DMS79 (cell line): ENCODE data around the gene BCL2L1.
"Not testable (repeated sequence)": the region's sequence is repeated elsewhere in the genome, so short reads cannot be mapped to it uniquely, and the experiment has no call there.

Source experiments
- DNase-seq: peaks from one replicate; lab custom pipeline; 2025; lab: John Stamatoyannopoulos, UW

Gene BCL2L1

DNA sequence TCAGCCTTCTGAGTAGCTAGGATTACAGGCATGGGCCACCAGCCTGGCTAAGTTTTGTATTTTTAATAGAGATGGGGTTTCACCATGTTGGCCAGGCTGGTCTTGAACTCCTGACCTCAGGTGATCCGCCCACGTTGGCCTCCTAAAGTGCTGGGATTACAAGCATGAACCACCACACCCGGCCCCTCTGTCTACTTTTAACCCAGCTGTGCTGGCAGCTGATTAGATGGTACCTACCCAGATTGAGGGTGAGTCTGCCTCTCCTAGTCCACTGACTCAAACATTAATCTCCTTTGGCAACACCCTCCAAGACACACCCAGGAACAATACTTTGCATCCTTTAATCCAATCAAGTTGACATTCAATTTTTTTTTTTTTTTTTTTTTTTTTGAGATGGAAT, 74.6 kb downstream of the BCL2L1 start:
- not testable (repeated sequence) for DNase-seq

DNA sequence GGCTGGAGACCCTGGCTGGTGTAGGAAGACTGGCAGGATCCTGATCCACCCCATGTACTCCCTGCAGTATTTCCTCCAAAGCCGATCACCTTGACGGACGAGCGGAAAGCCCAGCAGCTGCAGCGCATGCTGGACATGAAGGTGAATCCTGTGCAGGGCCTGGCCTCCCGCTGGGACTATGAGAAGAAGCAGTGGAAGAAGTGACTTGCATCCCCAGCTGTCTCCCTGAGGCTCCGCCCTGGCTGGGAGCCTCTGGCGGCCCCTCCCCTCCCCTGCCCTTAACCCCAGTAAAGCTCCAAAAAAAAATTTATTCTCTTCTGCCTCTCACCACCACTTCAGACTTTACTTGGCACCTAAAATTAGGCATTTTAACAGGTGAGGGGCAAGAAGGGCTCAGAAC, 78.0 kb downstream of the BCL2L1 start:
- no peak for DNase-seq

DNA sequence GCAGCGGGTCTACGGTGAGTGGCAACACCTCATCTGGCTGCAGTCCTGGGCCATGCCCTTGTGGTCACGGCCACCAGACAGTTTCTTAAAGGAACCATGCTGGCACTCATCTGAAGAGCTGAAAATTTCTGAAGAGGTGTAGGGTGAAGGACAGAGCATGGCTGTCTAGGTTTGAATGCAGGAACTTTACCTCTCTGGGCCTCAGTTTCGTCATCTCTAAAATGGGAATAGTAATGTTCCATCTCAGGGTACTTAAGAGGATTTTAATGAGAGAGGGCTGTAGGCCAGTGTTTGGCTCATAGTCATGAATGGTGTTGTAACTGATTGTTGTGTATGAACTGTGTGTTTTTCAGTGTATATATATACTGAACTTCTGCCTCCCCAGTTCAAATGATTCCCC, 79.1 kb downstream of the BCL2L1 start:
- no peak for DNase-seq

DNA sequence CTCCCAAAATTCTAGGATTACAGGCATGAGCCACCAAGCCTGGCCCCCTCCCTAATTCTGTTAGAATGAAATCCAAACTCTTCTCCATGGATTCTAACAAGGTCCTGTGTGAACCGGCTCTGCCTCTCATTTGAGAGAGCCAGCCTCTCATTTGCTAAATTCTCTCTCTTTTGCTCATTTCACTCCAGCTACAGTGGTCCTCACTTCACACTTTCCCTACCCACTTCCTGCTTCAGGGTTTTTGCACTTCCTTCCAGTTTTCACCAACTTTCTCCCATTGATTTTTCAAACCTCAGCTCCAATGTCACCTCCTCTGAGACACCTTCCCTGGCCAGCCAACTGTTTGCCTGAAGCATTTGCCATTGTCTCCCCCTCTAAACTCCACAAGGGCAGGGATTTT, 79.8 kb downstream of the BCL2L1 start:
- DNase-seq: no peak

DNA sequence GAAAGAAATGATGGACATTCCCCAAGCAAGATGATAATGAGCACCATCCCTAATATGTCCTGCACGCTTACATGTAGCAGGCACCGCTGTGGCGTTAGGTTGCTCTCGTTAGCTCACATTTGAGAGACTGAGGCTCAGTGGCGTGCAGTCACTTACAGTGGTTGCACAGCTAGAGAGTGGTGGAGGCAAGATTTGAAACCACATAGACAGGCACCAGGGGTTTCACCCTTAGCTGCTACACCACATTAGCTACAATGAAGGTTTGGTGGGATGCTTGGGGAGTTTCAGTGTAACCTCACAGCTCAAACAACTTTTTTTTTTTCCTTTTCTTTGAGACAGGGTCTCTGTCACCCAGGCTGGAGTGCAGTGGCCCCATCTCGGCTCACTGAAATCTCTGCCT, 81.3 kb downstream of the BCL2L1 start:
- DNase-seq: no peak

DNA sequence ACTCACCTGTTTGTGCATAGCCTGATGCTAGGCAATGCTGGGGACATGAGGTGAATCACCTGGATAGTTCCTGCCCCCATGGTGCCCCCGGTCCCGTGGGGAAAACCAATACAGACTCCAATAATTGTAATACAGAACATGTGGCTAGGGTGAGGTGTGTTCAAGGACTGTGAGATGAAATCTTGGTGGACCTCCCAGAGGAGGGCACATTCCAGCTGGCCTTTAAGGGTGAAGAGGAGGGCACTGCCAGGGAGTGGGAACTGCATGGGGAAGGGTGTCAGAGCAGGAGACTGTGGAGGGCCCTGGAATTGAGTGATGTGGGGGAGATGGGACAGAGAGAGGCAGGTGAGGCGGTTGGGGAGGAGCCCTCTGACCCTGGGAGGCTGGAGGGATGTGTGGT, 82.4 kb downstream of the BCL2L1 start:
- DNase-seq: no peak

DNA sequence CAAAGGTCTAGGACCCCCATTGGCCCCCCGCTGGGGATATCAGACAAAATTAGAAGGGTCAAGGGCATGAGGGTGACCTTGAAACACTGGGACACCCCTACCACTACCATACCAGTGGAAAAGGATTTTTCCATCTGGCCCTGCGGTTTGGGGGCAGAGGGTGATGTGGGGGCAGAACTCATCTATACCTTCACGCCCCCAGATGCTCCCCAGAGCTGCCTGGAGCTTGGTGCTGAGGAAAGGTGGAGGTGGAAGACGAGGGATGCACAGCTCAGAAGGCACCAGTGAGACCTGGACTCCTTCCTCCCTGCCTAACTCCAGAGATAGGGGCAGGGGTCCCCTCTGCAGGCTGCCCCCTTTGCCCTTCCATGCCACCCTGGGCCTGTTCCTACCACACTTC, 83.9 kb downstream of the BCL2L1 start:
- DNase-seq: no peak

DNA sequence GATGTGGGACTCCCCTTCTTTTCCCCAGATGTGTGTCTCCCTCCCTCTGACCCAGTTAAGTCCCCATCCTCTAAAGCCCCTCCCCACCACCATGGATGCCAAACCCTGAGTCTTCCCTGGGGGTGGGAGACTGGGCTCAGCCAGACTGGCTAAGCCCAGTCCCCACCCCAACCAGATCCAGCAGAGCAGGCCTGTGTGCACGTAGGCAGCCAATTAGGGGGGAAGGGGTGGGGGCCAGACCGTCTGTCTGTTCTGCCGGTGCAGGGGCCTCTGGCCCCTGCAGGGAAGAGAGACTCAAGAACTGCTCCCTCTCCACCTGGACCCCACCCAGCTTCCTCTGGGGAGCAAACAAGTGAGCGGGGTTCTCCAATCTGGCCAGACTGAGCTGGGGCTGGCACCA, 84.4 kb downstream of the BCL2L1 start:
- DNase-seq: no peak

DNA sequence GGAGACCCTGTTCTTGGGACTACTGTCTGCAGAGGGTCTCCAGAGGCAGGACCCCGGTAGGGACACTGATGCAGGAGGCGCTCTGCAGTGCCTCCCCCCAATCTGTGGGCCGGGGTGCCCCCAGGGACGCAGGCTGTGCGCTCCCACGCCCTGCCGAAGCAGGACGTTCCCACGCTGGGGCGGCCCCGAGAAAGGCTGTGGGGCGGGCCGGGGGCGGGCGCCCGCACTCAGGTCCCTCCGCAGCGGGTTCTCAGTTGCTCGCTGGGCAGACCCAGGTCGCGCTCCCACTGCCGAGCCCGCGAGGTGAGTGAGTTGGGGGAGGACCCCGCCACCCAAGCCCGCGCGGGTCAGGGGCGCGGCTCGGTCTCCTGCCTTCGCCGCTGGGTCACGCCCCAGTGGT, 85.0 kb downstream of the BCL2L1 start, which contains the start of gene COX4I2:
COX4I2 (plus strand) TSS at position 253 of the 400 bp plus-strand sequence. CDS start 1,106 bp downstream, outside the sequence.
- no peak for DNase-seq

DNA sequence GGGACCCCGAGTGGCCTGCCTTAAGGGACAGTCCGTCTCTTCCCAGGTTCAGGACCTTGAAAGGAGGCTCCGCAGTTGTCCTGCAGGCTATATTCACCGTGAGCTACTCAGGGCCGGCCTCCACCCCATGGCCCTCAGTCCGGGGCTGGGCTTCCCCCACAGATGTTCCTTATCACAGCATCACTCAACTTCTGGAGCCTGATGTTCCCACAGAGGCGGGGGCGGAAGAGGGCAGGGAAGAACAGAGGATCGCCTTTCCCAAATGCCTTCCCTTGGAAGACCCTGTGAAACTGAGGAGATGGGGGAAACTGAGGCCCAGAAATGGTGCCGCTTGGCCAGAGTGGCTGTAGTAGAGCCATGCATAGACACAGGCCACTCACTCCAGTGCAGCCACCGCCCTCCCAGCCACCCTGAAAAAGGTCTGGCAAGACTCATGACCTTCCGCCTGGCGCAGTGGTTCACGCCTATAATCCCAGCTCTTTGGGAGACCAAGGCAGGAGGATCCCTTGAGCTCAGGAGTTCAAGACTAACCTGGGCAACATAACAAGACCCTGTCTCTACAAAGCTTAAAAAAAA, 89.2 kb downstream of the BCL2L1 start:
- no peak for DNase-seq

DNA sequence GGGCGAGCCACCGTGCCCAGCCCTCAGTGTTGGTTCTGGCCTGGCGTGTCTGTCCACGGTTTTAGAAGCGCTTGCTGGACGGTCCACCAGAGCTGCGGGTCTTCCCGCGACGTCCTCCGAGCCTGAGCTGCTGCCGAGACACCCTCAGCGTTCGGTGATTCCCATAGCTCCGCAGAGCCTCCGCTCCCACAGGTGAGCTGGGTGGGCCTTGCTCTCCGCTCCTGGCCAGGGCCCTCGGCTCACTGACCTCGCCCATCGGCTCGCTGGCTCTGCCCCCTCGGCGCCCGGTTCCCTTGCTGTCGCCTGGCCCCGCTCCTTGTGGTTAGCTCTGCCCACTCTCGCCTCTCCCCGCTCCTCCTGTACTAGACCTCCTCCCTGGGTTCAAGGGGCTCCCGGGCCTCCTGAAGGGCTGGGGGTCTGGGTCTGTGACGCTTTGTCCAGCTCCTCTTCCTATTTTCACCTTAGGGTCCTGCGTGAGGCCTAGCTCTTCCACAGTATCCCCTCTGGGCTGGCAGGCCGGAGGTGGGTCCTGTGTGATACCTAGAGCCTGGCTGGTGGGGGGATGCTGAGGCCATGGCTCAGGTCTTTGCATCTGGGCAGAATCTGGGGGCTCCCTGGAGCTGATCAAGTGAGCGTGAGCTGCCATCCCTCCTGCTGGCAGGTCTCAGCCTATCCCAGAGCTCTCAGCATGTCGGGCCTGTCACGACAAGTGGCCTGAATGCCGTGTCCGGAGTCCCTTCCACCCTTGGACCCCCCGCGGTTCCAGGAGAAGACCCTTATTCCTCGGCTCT, 89.9 kb downstream of the BCL2L1 start:
- no peak for DNase-seq

DNA sequence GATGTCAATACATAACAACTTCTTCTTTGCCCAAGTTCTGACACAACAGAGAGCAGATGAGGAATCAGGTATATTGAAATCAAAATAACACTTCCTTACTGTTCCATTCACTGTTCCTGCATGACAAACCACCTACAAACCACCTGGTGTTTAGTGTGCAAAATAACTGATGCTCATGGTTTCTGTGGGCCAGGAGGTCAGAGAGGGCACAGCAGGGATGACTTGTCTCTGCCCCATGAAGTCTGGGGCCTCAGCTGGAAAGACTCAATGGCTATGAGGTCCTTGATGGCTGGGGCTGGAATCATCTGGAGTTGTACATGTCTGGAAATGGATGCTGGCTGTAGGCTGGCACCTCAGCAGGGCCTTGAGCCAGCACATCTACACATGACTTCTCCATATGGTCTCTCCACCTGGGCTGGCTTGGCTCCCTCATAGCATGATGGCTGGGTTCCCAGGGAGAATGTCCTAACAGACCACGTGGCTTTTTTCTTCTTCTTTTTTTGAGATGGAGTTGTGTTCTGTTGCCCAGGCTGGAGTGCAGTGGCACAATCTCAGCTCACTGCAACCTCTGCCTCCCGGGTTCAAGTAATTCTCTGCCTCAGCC, 92.4 kb downstream of the BCL2L1 start:
- DNase-seq: no peak

DNA sequence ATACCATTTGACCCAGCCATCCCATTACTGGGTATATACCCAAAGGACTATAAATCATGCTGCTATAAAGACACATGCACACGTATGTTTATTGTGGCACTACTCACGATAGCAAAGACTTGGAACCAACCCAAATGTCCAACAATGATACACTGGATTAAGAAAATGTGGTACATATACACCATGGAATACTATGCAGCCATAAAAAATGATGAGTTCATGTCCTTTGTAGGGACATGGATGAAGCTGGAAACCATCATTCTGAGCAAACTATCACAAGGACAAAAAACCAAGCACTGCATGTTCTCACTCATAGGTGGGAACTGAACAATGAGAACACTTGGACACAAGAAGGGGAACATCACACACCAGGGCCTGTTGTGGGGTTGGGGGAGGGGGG, 94.6 kb downstream of the BCL2L1 start:
- not testable (repeated sequence) for DNase-seq

DNA sequence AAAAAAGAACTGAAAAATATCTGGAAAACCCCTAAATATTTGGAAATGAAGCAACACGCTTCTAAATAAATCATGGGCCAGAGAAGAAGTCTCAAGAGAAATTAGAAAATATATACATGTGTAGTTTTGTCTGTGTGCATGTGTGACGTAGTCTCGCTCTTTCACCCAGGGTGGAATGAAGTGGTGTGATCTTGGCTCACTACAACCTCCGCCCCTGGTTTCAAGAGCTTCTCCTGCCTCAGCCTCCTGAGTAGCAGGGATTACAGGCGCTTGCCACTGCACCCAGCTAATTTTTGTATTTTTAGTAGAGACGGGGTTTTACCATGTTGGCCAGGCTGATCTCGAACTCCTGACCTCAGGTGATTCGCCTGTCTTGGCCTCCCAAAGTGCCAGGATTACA, 96.1 kb downstream of the BCL2L1 start:
- DNase-seq: peak; percentile 56

DNA sequence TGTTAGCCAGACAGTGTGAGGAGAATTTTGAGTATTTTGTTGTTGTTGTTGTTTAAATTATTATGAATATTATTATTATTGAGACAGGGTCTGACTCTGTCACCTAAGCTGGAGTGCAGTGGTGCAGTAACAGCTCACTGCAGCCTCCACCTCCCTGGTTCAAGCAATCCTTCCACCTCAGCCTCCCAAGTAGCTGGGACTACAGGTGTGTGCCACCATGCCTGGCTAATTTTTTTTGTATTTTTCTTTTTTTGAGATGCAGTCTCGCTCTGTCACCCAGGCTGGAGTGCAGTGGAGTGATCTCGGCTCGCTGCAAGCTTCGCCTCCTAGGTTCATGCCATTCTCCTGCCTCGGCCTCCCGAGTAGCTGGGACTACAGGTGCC, 99.6 kb downstream of the BCL2L1 start:
- not testable (repeated sequence) for DNase-seq

DNA sequence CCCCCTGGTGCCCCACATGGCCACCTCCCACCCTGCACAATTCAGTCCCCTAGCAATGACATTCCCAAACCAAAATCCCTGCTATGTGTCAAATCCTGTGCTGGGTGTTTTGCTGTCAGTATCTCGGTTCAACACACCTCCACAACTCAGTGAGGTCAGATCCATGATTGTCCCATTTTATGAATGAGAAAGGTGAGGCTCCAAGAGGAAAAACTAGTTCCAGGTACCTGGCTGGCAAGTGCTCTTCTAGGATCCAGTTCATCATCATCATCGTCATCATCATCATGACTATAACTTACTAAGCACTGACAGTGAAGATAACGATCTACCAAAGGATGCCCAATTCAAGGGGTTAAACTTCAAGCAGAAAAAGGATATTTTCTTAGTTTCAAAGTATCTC, 102.4 kb downstream of the BCL2L1 start:
- DNase-seq: no peak

DNA sequence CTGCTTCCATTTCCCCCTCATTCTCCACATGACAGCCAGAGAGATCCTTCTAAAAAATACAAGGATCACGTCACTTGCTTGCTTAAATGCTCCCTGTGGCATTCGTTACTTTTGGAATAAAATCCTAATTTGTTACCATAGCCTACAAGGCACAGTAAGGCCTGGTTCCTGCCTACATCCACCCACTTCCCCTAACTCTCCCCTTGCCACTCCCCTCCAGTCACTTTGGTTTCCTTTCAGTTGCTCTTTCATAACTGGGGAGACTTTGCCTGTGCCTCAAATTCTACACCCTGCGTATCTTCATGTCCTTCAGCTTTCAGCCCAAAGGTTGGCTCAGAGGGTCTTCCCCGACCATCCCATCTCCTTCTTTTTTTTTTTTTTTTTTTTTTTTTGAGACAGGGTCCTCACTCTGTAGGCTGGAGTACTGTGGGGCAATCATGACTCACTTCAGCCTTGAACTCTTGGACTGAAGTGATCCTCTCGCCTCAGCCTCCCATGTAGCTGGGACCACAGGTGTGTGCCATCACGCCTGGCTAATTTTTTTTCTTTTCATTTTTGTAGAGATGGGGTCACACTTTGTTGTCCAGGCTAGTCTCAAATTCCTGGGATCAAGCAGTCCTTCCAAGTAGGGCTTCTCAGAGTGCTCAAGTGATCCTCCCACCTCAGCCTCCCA, 105.1 kb downstream of the BCL2L1 start:
- DNase-seq: no peak

DNA sequence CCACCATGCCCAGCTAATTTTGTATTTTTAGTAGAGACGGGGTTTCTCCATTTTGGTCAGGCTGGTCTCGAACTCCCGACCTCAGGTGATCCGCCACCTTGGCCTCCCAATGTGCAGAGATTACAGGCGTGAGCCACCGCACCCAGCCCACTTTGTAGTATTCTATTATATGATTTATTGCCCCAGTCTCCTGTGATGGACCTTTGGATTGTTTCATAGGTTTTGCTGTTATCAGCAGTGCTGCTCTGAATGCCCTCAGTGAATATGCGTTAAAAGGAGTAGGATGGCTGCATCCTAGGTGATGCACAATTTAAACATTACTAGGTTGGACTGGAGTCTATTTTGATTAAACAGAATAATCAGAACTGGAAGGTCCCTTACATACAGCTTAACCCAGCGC, 107.3 kb downstream of the BCL2L1 start:
- DNase-seq: no peak
